Stomach (tissue), 9 donors: ENCODE results near the gene F7. TPM values are rescaled to one million over a fixed set of nuclear protein-coding genes. Genes with fewer than 3 reads are reported as not detected.
"Not testable (repeated sequence)": the region's sequence is repeated elsewhere in the genome, so short reads cannot be mapped to it uniquely, and the experiment has no call there.

Experiments
- DNase-seq, 2 donors: peaks; one replicate each; pipeline versions ENCODE4 v3.0.0 to v3.0.0-alpha.2; 2013 to 2019
- H3K27ac ChIP-seq, 5 donors: fragments of 200-600 bp in 4 of 5; sonication (generic) in 4 of 5; one replicate each; pipeline ENCODE4 v1.5.1; 2013 to 2019; ENCODE audit warnings: mild to moderate bottlenecking in 1 of 5, moderate library complexity in 1 of 5
- H3K27me3 ChIP-seq, 3 donors: fragments of 200-600 bp; sonication (generic); one replicate each; pipeline ENCODE4 v1.5.1; 2017 to 2019; ENCODE audit warnings: mixed run types in 1 of 3
- H3K36me3 ChIP-seq, 4 donors: fragments of 200-600 bp; sonication (generic); 1 replicate in 3 of 4; 2 replicates in 1 of 4; pipeline ENCODE4 v1.5.1; 2016 to 2019
- H3K4me1 ChIP-seq, 4 donors: fragments of 200-600 bp; sonication (generic); one replicate each; pipeline ENCODE4 v1.5.1; 2016 to 2019
- H3K4me3 ChIP-seq, 4 donors: fragments of 200-600 bp; sonication (generic) in 3 of 4; one replicate each; pipeline ENCODE4 v1.5.1; 2016 to 2019; ENCODE audit warnings: mild to moderate bottlenecking in 1 of 4
- H3K9me3 ChIP-seq, 4 donors: fragments of 200-600 bp; sonication (generic); one replicate each; pipeline ENCODE4 v1.5.1; 2016 to 2019
- EP300 ChIP-seq: sonication (generic); formaldehyde crosslinking; IDR thresholded peaks from one replicate; pipeline ENCODE4 v1.6.1; 2017; ENCODE audit warnings: antibody characterized with exemption
- POLR2A ChIP-seq, 4 donors: fragments of 450-650 bp; IDR thresholded peaks; one replicate each; pipeline ENCODE4 v1.6.1; 2016; ENCODE audit warnings: antibody characterized with exemption in 4 of 4, control low read depth in 2 of 4, mild to moderate bottlenecking in 1 of 4, moderate library complexity in 1 of 4
- POLR2AphosphoS5 ChIP-seq, 3 donors: sonication (generic); formaldehyde crosslinking; IDR thresholded peaks; one replicate each; pipeline ENCODE4 v1.6.1; 2016; ENCODE audit warnings: antibody characterized with exemption in 3 of 3
- WGBS, 5 donors: extraction: QIAGEN DNeasy Blood & Tissue Kit in 3 of 5; methylation state at CpG; one replicate each; pipeline versions ENCODE4 v1.1.5 to v1.1.7; 2013 to 2018; 5-methylcytosine and 5-hydroxymethylcytosine counted together
- intact Hi-C: fragments of 100-400 bp; cut with DNase I; formaldehyde crosslinking; loops from one replicate; pipeline ENCODE4 v1.15.1; 2023; ENCODE audit warnings: low total_unique reads
- polyA plus RNA-seq, 3 donors: library from polyadenylated mRNA; stranded (reverse); fragments of 200-250 nt; gene quantifications; one replicate each; pipeline ENCODE4 v1.2.3, GENCODE V29; 2013
- total RNA-seq, 5 donors: library from RNA; depleted of rRNA; stranded (reverse); fragments of >200 nt; gene quantifications; one replicate each; pipeline versions ENCODE4 v1.1.0 to v1.2.3, GENCODE V29; 2014 to 2016
- TF ChIP-seq, protein P1 (sequence below), 7 experiments: fragments of 450-650 bp in 4 of 7; fragments of 200-600 bp in 3 of 7; sonication (generic) in 3 of 7; IDR thresholded peaks; one replicate each; pipeline ENCODE4 v1.5.1; 2016 to 2019; ENCODE audit warnings: antibody characterized with exemption in 7 of 7, control low read depth in 2 of 7, mild to moderate bottlenecking in 1 of 7
- donor health status: healthy with polysubstance abuse.
- donor health status: Bipolar disorder and iron deficiency.
- donor health status: healthy.

The F7 gene
- total and polyA plus RNA-seq, 8 donors, result 0.10 TPM; not detected in 7

DNA sequence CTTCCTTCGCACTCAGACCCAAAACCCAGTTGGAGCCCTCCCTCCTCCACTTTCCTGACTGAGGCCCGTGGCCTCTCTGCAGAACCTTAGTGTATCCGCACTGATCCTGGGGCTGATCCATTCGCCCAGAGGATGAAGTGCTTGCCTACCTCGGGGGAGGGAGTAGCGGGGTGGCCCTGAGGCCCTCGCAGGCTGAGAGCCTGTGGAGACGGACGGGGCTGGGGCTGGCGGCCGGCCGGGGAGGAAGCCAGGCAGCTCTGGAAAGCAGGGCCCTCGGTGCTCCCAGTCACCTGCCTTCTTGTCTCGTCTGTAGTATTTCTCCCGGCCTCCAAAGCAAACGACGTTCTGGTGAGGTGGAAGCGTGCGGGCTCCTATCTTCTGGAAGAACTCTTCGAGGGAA, 54.1 kb downstream of the F7 start:
- H3K4me1 ChIP-seq, result peaks cover 0 to 6% (median under 1%) of the 10 kb centered on the region in 4 donors
- intact Hi-C loops, result no loop called here
- H3K4me3 ChIP-seq, result no peak overlapping the region
- no peak for DNase-seq
- WGBS, 5 donors, result 83 to 90% (median 87%) methylated on average over 17 to 20 of the region's 20 CpGs
- TF ChIP-seq EP300 (no peak), POLR2A (IDR thresholded peaks at IDR 0.05) (no peak), POLR2AphosphoS5 (IDR thresholded peaks at IDR 0.05) (no peak)
- TF ChIP-seq, protein P1, sequence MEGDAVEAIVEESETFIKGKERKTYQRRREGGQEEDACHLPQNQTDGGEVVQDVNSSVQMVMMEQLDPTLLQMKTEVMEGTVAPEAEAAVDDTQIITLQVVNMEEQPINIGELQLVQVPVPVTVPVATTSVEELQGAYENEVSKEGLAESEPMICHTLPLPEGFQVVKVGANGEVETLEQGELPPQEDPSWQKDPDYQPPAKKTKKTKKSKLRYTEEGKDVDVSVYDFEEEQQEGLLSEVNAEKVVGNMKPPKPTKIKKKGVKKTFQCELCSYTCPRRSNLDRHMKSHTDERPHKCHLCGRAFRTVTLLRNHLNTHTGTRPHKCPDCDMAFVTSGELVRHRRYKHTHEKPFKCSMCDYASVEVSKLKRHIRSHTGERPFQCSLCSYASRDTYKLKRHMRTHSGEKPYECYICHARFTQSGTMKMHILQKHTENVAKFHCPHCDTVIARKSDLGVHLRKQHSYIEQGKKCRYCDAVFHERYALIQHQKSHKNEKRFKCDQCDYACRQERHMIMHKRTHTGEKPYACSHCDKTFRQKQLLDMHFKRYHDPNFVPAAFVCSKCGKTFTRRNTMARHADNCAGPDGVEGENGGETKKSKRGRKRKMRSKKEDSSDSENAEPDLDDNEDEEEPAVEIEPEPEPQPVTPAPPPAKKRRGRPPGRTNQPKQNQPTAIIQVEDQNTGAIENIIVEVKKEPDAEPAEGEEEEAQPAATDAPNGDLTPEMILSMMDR (IDR thresholded peaks at IDR 0.05), result no peak
- H3K9me3 ChIP-seq, result no peaks in the 10 kb centered on the region
- no peak overlapping the region for H3K27ac ChIP-seq
- H3K36me3 ChIP-seq, result no peaks in the 10 kb centered on the region
- H3K27me3 ChIP-seq, result peaks cover 0 to 50% (median 27%) of the 10 kb centered on the region in 3 donors

GRCh38 chr13:113160983-113161382, 55.4 kb downstream of the F7 start:
- Histone ChIP-seq H3K27me3 (peaks cover 0 to 50% (median 27%) of the 10 kb centered on the region in 3 donors), H3K4me3 (no peak overlapping the region), H3K4me1 (peaks cover 0 to 4% (median 0%) of the 10 kb centered on the region in 4 donors), H3K9me3 (no peaks in the 10 kb centered on the region), H3K36me3 (no peaks in the 10 kb centered on the region), H3K27ac (no peak overlapping the region)
- intact Hi-C loops, result no loop called here
- no peak for TF ChIP-seq EP300
- TF ChIP-seq, protein P1 (IDR thresholded peaks at IDR 0.05), result no peak
- 68 to 81% (median 79%) methylated on average over 12 of the region's 12 CpGs for WGBS, 5 donors
- no peak for DNase-seq

- DNase-seq, result no peak
- TF ChIP-seq POLR2AphosphoS5 (IDR thresholded peaks at IDR 0.05) (no peak), EP300 (no peak), POLR2A (IDR thresholded peaks at IDR 0.05) (no peak)
- TF ChIP-seq, protein P1 (IDR thresholded peaks at IDR 0.05), result no peak
- Histone ChIP-seq H3K27ac (no peak overlapping the region), H3K4me1 (peaks cover 0 to 4% (median 0%) of the 10 kb centered on the region in 4 donors), H3K27me3 (peaks cover 0 to 50% (median 27%) of the 10 kb centered on the region in 3 donors), H3K9me3 (no peaks in the 10 kb centered on the region), H3K36me3 (no peaks in the 10 kb centered on the region), H3K4me3 (no peak overlapping the region)
- intact Hi-C loops, result no loop called here
- 39 to 57% (median 45%) methylated on average over 14 to 16 of the region's 16 CpGs for WGBS, 5 donors
These were observed 55.8 kb downstream of the F7 start for GRCh38 chr13:113161433-113161832.

- H3K27ac ChIP-seq, intact Hi-C loops, H3K4me1 ChIP-seq, H3K4me3 ChIP-seq, H3K36me3 ChIP-seq, DNase-seq, H3K9me3 ChIP-seq: not testable (repeated sequence)
- peaks cover 0 to 50% (median 27%) of the 10 kb centered on the region in 3 donors for H3K27me3 ChIP-seq
- WGBS, 5 donors, result 0 to 36% (median 29%) methylated on average over 2 to 11 of the region's 13 CpGs
These were observed 56.4 kb downstream of the F7 start for GRCh38 chr13:113161975-113162374.

- Histone ChIP-seq H3K27ac (no peak overlapping the region), H3K27me3 (peaks cover 0 to 50% (median 27%) of the 10 kb centered on the region in 3 donors), H3K9me3 (peaks cover 0 to 4% (median 0%) of the 10 kb centered on the region in 4 donors), H3K36me3 (peaks cover 0 to 4% (median 1%) of the 10 kb centered on the region in 4 donors), H3K4me3 (no peak overlapping the region), H3K4me1 (peaks cover 0 to 4% (median 0%) of the 10 kb centered on the region in 4 donors)
- DNase-seq, result no peak
- intact Hi-C loops, result no loop called here
- WGBS, 5 donors, result 22 to 28% (median 25%) methylated on average over 25 of the region's 25 CpGs
- TF ChIP-seq POLR2A (IDR thresholded peaks at IDR 0.05), result no peak
- TF ChIP-seq, protein P1 (IDR thresholded peaks at IDR 0.05), result no peak
- no peak for TF ChIP-seq POLR2AphosphoS5 (IDR thresholded peaks at IDR 0.05)
- TF ChIP-seq EP300, result no peak
These were observed 57.4 kb downstream of the F7 start for GRCh38 chr13:113162783-113163685.
